ENCODE data around the gene SAMM50. TPM values are rescaled to one million over a fixed set of nuclear protein-coding genes. Genes with fewer than 3 reads are reported as not detected.

SAMM50 gene
- total RNA-seq, 4 donors from 2014 or later = 23.2 to 36.0 (median 32.3) TPM

DNA sequence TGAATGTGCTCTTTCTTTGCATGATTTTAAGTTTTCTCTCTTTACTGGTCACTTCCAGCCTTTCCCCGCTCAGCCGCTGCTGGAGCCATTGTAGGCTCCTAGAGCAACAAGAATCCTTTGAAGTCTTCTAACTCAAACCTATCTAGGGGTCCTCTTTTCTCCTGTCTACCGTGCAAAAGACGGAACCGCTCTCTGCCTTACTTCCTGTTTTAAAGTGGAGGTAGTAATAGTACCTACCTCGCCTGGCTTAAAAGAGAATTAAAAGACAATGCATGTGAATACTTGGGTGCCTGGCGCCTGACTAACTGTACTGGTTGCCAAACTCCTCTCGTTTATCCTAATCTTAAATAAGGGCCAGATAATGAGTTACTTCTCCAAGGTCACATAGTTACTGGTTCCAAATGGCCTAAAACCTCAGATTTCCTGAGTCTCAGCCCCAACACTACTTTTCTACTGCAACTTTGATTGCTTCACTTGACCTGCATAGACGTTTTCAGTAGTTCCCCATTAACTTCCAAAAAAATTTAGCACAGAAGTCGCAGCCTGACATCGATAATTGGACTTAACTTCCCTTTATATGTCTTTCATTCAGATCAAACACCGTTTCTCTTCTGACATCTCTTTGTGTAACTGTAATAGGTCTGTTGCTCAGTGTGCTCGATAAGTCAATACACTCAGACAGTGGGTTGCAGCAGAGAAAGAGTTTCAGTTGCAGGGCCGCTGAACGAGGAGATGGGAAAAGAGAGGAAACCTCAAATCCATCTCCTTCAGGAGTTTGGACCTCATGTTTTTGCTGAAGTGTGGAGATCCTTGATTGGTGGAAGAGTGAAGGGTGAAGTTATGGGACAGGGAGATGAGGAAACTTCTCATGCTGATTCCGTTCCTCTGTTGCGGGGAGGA lies 891 bp downstream of the SAMM50 start:
- peak overlapping the region; percentile 93 for H3K4me3 ChIP-seq (ENCODE audit: low read depth, poor library complexity, severe bottlenecking)
- WGBS, 2 donors = 41% methylated on average over 17 of the region's 17 CpGs
- no peak for DNase-seq (ENCODE audit: low spot score in 2 of 2)
- TF ChIP-seq POLR2A (IDR thresholded peaks at IDR 0.05) = no peak
- TF ChIP-seq, protein P1, sequence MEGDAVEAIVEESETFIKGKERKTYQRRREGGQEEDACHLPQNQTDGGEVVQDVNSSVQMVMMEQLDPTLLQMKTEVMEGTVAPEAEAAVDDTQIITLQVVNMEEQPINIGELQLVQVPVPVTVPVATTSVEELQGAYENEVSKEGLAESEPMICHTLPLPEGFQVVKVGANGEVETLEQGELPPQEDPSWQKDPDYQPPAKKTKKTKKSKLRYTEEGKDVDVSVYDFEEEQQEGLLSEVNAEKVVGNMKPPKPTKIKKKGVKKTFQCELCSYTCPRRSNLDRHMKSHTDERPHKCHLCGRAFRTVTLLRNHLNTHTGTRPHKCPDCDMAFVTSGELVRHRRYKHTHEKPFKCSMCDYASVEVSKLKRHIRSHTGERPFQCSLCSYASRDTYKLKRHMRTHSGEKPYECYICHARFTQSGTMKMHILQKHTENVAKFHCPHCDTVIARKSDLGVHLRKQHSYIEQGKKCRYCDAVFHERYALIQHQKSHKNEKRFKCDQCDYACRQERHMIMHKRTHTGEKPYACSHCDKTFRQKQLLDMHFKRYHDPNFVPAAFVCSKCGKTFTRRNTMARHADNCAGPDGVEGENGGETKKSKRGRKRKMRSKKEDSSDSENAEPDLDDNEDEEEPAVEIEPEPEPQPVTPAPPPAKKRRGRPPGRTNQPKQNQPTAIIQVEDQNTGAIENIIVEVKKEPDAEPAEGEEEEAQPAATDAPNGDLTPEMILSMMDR (IDR thresholded peaks at IDR 0.05) = no peak
- intact Hi-C loops (cut with DNase I; ENCODE audit: low total_unique reads) = no loop called here

DNA sequence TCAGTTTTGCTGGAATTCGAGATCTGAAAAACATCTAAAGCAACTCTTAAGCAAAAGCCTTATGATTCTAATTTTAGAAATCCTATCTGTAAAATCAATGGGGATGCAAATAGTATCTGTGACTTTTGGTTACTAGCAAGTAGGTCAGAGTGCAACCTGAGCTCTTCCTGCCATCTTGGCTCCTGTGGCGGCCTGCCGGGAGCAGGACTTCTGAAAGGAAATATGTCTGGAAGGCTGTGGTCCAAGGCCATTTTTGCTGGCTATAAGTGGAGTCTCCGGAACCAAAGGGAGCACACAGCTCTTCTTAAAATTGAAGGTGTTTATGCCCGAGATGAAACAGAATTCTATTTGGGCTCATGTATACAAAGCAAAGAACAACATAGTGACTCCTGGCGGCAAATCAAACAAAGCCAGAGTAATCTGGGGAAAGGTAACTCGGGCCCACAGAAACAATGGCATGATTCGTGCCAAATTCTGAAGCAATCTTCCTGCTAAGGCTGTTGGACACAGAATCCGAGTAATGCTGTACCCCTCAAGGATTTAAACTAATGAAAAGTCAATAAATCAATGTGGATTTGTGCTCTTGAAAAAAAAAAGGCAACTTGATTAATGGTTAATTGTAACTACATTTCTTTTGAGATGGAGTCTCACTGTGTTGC lies 1.7 kb downstream of the SAMM50 start:
- intact Hi-C loops (cut with DNase I; ENCODE audit: low total_unique reads) = no loop called here
- WGBS, 2 donors = 68 to 74% methylated on average over 9 of the region's 9 CpGs
- TF ChIP-seq POLR2A (IDR thresholded peaks at IDR 0.05) = no peak
- TF ChIP-seq, protein P1 (IDR thresholded peaks at IDR 0.05) = no peak
- DNase-seq (ENCODE audit: low spot score in 2 of 2) = no peak
- H3K4me3 ChIP-seq (ENCODE audit: low read depth, poor library complexity, severe bottlenecking) = no peak overlapping the region

DNA sequence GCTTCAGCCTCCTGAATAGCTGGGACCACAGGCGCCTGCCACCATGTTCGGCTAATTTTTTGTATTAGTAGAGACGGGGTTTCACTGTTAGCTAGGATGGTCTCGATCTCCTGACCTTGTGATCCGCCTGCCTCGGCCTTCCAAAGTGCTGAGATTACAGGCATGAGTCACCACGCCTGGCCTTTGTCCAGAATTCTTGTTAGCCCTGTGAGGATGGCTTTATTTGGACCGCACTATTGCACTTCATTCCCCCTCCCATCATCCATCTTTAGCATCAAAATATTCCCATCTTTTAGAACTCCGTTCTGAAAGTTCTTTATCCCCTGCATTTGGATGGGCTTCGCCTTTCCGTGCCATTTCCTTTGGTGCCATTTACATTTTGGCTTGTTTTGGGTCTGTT lies 2.6 kb downstream of the SAMM50 start:
- 83 to 87% methylated on average over 11 of the region's 11 CpGs for WGBS, 2 donors
- intact Hi-C loops (cut with DNase I; ENCODE audit: low total_unique reads) = no loop called here

DNA sequence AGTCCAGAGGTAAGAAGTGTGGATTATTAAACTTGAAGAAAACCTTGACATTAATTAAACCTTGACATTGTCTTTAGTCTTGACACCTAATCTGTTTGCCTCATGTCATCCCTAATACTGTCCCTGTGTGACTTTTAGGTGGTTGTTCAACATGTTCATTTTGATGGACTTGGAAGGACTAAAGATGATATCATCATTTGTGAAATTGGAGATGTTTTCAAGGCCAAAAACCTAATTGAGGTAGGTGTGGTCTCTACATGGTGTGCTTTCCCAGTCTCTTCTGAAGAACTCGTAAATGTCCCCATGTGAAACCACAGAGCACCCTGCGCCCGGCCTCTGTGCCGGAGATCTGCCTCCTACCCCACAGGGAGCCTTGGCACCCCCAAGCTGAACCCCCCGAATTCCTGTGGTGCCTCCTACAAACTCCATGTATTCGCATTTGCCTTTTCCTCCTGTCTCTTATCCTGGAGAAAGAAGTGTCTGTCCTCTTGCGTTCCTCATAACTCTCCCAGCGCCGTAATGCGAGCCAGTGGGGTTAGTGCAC lies 9.1 kb downstream of the SAMM50 start:
- intact Hi-C loops (cut with DNase I; ENCODE audit: low total_unique reads) = no loop called here
- TF ChIP-seq, protein P1 (IDR thresholded peaks at IDR 0.05) = no peak
- no peak for TF ChIP-seq POLR2A (IDR thresholded peaks at IDR 0.05)
- no peak for DNase-seq (ENCODE audit: low spot score in 2 of 2)
- H3K4me3 ChIP-seq (ENCODE audit: low read depth, poor library complexity, severe bottlenecking) = no peak overlapping the region
- WGBS, 2 donors = 90 to 91% methylated on average over 10 of the region's 10 CpGs

More for the DNA sequence above, 2.6 kb downstream of the SAMM50 start:
- DNase-seq (ENCODE audit: low spot score in 2 of 2) = no peak
- TF ChIP-seq, protein P1 (IDR thresholded peaks at IDR 0.05) = no peak
- no peak for TF ChIP-seq POLR2A (IDR thresholded peaks at IDR 0.05)
- no peak overlapping the region for H3K4me3 ChIP-seq (ENCODE audit: low read depth, poor library complexity, severe bottlenecking)

DNA sequence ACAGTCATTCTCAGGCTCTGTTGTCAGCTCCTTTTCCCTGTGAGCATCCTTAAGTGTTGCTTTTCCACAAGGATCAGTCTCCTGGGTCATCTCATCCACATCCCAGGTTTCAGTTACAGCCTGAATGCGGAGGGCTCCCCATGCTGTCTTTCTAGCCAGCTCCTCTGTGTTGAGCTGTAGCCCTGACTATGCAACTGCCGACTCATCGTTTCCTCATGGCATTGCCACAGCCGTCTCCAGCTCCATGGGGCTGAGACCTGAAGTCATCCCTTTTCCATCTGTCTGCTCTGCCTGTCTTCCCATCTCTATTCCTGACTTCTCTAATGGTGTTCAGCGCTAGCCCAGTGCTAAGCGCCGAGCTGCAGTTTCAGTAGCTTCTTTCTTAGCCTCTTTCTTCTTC lies 11.8 kb downstream of the SAMM50 start:
- intact Hi-C loops (cut with DNase I; ENCODE audit: low total_unique reads) = no loop called here
- TF ChIP-seq POLR2A (IDR thresholded peaks at IDR 0.05) = no peak
- TF ChIP-seq, protein P1 (IDR thresholded peaks at IDR 0.05) = no peak
- 93 to 94% methylated on average over 7 of the region's 7 CpGs for WGBS, 2 donors
- no peak overlapping the region for H3K4me3 ChIP-seq (ENCODE audit: low read depth, poor library complexity, severe bottlenecking)
- no peak for DNase-seq (ENCODE audit: low spot score in 2 of 2)

Measured in lower leg skin (tissue), 4 donors.